HepG2 (cell line): Measurements from ENCODE around the gene UBR4. TPM values are rescaled to one million over a fixed set of nuclear protein-coding genes. Genes with fewer than 3 reads are reported as not detected.
A peak's percentile ranks its signal among the peaks of the same experiment; 100 is the strongest.

Experiments
- ARID5B ChIP-seq: IDR thresholded peaks from 2 replicates; pipeline ENCODE4 v1.4.0; 2020; ENCODE audit warnings: mild to moderate bottlenecking, missing genetic modification reagents
- ATF7 ChIP-seq, 2 experiments: fragments of 450-650 bp in 1 of 2; sonication (generic) in 1 of 2; formaldehyde crosslinking in 1 of 2; IDR thresholded peaks; 2 replicates each; pipeline versions ENCODE4 v1.4.0 to v1.6.1; 2016 to 2020; ENCODE audit warnings: antibody characterized with exemption in 1 of 2, mild to moderate bottlenecking in 1 of 2, missing genetic modification reagents in 1 of 2
- CEBPB ChIP-seq: IDR thresholded peaks from 2 replicates; pipeline ENCODE4 v1.6.1; 2011; ENCODE audit warnings: low read depth, low read length, improper control_type of control experiment, borderline replicate concordance
- CEBPG ChIP-seq: IDR thresholded peaks from 2 replicates; pipeline ENCODE4 v1.6.1; 2016
- FOXA3 ChIP-seq: IDR thresholded peaks from 2 replicates; pipeline ENCODE4 v1.6.1; 2016; ENCODE audit warnings: missing genetic modification reagents, missing compliant biosample characterization
- FOXJ3 ChIP-seq: sonication (generic); formaldehyde crosslinking; IDR thresholded peaks from 2 replicates; pipeline ENCODE4 v1.4.0; 2020; ENCODE audit warnings: missing genetic modification reagents, mild to moderate bottlenecking, borderline replicate concordance
- FOXP1 ChIP-seq, 2 experiments: fragments of 450-650 bp in 1 of 2; IDR thresholded peaks; 2 replicates each; pipeline ENCODE4 v1.6.1; 2017 to 2018; ENCODE audit warnings: antibody characterized with exemption in 1 of 2
- GABPA ChIP-seq, 2 experiments: IDR thresholded peaks; 2 replicates each; pipeline ENCODE4 v1.6.1; 2011 to 2016; ENCODE audit warnings: low read depth in 2 of 2, low read length in 1 of 2, missing biosample characterization in 1 of 2, missing genetic modification characterization in 1 of 2
- HHEX ChIP-seq: IDR thresholded peaks from 2 replicates; pipeline ENCODE4 v1.6.1; 2016; ENCODE audit warnings: control low read depth
- HOMEZ ChIP-seq: IDR thresholded peaks from 2 replicates; pipeline ENCODE4 v1.6.1; 2016; ENCODE audit warnings: low read depth
- ISL2 ChIP-seq: sonication (generic); formaldehyde crosslinking; IDR thresholded peaks from 2 replicates; pipeline ENCODE4 v1.5.0; 2020; ENCODE audit warnings: missing genetic modification reagents
- ISX ChIP-seq: sonication (generic); formaldehyde crosslinking; conservative IDR thresholded peaks from 2 replicates; pipeline ENCODE4 v1.5.0; 2020; ENCODE audit warnings: missing genetic modification reagents
- KDM6A ChIP-seq: IDR thresholded peaks from 2 replicates; pipeline ENCODE4 v1.6.1; 2016; ENCODE audit warnings: low read depth
- MBNL3 ChIP-seq: fragments of 250-450 bp; sonication (Bioruptor Pico); conservative IDR thresholded peaks from 2 replicates; pipeline ENCODE4 v1.8.0; 2022; ENCODE audit warnings: mild to moderate bottlenecking, inconsistent platforms
- MEF2D ChIP-seq: sonication (generic); formaldehyde crosslinking; IDR thresholded peaks from 2 replicates; pipeline ENCODE4 v1.5.1; 2020; ENCODE audit warnings: mild to moderate bottlenecking, missing genetic modification reagents
- NFYC ChIP-seq: IDR thresholded peaks from 2 replicates; pipeline ENCODE4 v1.6.1; 2016; ENCODE audit warnings: missing genetic modification reagents, missing compliant biosample characterization
- NR2C2 ChIP-seq: sonication (generic); formaldehyde crosslinking; IDR thresholded peaks from 2 replicates; pipeline ENCODE4 v1.4.0; 2020; ENCODE audit warnings: missing genetic modification reagents, mild to moderate bottlenecking, moderate library complexity, borderline replicate concordance
- NR2F6 ChIP-seq, 2 experiments: IDR thresholded peaks; 2 replicates each; pipeline ENCODE4 v1.6.1; 2016; ENCODE audit warnings: antibody characterized with exemption in 1 of 2, mild to moderate bottlenecking in 1 of 2
- PHF21A ChIP-seq: sonication (generic); formaldehyde crosslinking; IDR thresholded peaks from 2 replicates; pipeline ENCODE4 v1.5.0; 2020; ENCODE audit warnings: mild to moderate bottlenecking, missing genetic modification reagents
- TBX3 ChIP-seq: fragments of 450-650 bp; IDR thresholded peaks from 2 replicates; pipeline ENCODE4 v1.6.1; 2017; ENCODE audit warnings: antibody characterized with exemption, mild to moderate bottlenecking, inconsistent platforms, borderline replicate concordance
- TP53 ChIP-seq: sonication (generic); formaldehyde crosslinking; conservative IDR thresholded peaks from 2 replicates; pipeline ENCODE4 v1.4.0; 2020; ENCODE audit warnings: missing genetic modification reagents
- ZNF101 ChIP-seq: sonication (generic); formaldehyde crosslinking; IDR thresholded peaks from 2 replicates; pipeline ENCODE4 v1.4.0; 2020; ENCODE audit warnings: mild to moderate bottlenecking, low read depth, missing genetic modification reagents, borderline replicate concordance
- ZNF180 ChIP-seq: sonication (generic); formaldehyde crosslinking; IDR thresholded peaks from 2 replicates; pipeline ENCODE4 v1.4.0; 2020; ENCODE audit warnings: low read depth, missing genetic modification reagents, borderline replicate concordance
- ZNF382 ChIP-seq: sonication (generic); formaldehyde crosslinking; IDR thresholded peaks from 2 replicates; pipeline ENCODE4 v1.5.0; 2020; ENCODE audit warnings: missing genetic modification reagents, mild to moderate bottlenecking, borderline replicate concordance
- ZNF501 ChIP-seq: sonication (generic); formaldehyde crosslinking; IDR thresholded peaks from 2 replicates; pipeline ENCODE4 v1.5.1; 2020; ENCODE audit warnings: mild to moderate bottlenecking, moderate library complexity, missing genetic modification reagents
- ZNF772 ChIP-seq: sonication (generic); formaldehyde crosslinking; IDR thresholded peaks from 2 replicates; pipeline ENCODE4 v1.5.0; 2020; ENCODE audit warnings: mild to moderate bottlenecking, missing genetic modification reagents
- polyA plus RNA-seq, 8 experiments: library from polyadenylated mRNA; depleted of rRNA in 3 of 8; stranded (reverse) in 7 of 8; unstranded in 1 of 8; fragments of >200 nt; fragmentation: Illumina TruSeq in 4 of 8; extraction: Trizol in 4 of 8; gene quantifications; 2 replicates each; pipeline versions ENCODE4 v1.2.1 to v1.2.3, GENCODE V29; 2011 to 2016; ENCODE audit warnings: low read depth in 4 of 8, missing spikeins in 1 of 8, mixed read lengths in 1 of 8; ENCODE audit not compliant: insufficient read depth in 1 of 8
- total RNA-seq, 5 experiments: library from RNA; depleted of rRNA; stranded (reverse); fragments of >200 nt; fragmentation: Illumina TruSeq; extraction: Trizol; gene quantifications; 2 replicates each; pipeline ENCODE4 v1.2.3, GENCODE V29; 2016; ENCODE audit warnings: low read depth in 1 of 5

Gene UBR4
- total and polyA plus RNA-seq, 2 of the 13 experiments (the other 11 are each of a cell fraction or from before 2014, with no cell fraction given), result 59.1 to 106 TPM

DNA sequence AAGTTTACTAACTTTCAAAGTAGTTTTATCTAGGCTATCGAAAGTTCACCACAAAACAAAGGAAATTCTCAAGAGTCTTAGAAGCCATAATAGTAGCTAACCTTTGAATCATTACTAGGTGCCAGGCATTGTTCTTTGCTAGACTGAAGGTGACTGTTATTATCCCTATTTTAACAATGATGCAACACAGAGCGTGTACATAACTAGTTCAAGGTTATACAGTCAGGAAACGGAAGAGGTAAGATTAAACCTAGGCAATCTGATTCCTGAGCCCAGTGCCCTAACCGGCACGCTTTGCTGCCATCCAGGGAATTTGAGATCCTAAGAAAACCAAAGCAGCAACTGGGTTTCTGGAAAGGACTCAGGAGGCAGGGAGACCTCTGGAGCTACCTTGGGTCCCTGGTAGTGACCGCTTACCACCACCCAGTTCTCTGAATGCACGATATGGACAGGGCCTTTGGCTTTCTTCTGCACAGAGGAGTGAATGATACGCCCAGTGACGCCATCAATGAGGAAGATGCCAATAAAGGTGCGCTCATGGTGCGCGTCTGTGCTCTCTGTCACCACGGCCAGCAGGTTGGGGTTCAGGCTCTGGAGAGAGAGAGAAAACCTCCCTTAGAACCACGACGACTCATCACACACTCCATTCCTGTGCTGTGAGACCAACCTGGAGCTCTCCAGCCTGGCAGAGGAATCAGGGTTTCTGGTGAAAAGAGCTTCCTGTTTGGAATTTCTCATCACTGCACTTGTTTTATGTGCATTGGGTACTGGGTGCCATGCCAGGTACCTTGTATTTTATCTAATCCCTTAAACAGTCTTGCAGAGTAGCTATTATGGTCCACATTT is 13.1 kb upstream of the UBR4 start (continued):
- TF ChIP-seq ZNF180 (CRISPR knock-in tag), result no peak
- TF ChIP-seq NR2F6 (IDR thresholded peaks at IDR 0.05), result peak; percentile 68
- peak; percentile 65 for TF ChIP-seq NR2F6 (CRISPR knock-in tag; IDR thresholded peaks at IDR 0.05)
- peak; percentile 34; the same call in 1 of the 2 replicates for TF ChIP-seq ZNF501 (CRISPR knock-in tag)
- TF ChIP-seq TBX3, result peak; percentile 73; the same call in 1 of the 2 replicates
- TF ChIP-seq NR2C2 (CRISPR knock-in tag), result peak; percentile 71
- TF ChIP-seq ATF7 (IDR thresholded peaks at IDR 0.05), result peak; percentile 64
- TF ChIP-seq ATF7 (CRISPR knock-in tag; IDR thresholded peaks at IDR 0.05), result no peak
- peak; percentile 95 for TF ChIP-seq CEBPG (CRISPR knock-in tag)
- peak; percentile 89 for TF ChIP-seq FOXA3
- TF ChIP-seq ZNF382 (CRISPR knock-in tag), result no peak
- TF ChIP-seq ZNF772, result no peak
- peak; percentile 55 for TF ChIP-seq ISL2
- no peak for TF ChIP-seq NFYC (CRISPR knock-in tag)
- TF ChIP-seq HOMEZ (CRISPR knock-in tag), result peak; percentile 66; the same call in 1 of the 2 replicates
- TF ChIP-seq ZNF101, result no peak
- peak; percentile 59; the same call in 1 of the 2 replicates for TF ChIP-seq FOXJ3 (CRISPR knock-in tag)
- no peak for TF ChIP-seq KDM6A (CRISPR knock-in tag)
- TF ChIP-seq MEF2D (CRISPR knock-in tag), result 0 out of 2 replicates have a peak, but pooled peaks have one; percentile 22
- no peak for TF ChIP-seq FOXP1 (IDR thresholded peaks at IDR 0.05)
- TF ChIP-seq FOXP1 (CRISPR knock-in tag; IDR thresholded peaks at IDR 0.05), result peak; percentile 51; the same call in 1 of the 2 replicates
- TF ChIP-seq TP53 (CRISPR knock-in tag), result 0 out of 2 replicates have a peak, but pooled peaks have one; percentile 31
- TF ChIP-seq ISX (CRISPR knock-in tag), result no peak
- TF ChIP-seq PHF21A (CRISPR knock-in tag), result peak; percentile 36; the same call in 1 of the 2 replicates
- TF ChIP-seq MBNL3 (CRISPR knock-in tag), result no peak
- TF ChIP-seq HHEX, result peak; percentile 35; the same call in 1 of the 2 replicates
- peak; percentile 94 for TF ChIP-seq ARID5B (CRISPR knock-in tag)
- peak; percentile 90 for TF ChIP-seq CEBPB
- TF ChIP-seq GABPA (IDR thresholded peaks at IDR 0.05; ENCODE audit: low read depth, low read length), result no peak
- TF ChIP-seq GABPA (CRISPR knock-in tag; IDR thresholded peaks at IDR 0.05; ENCODE audit: low read depth), result peak; percentile 64
